SK-N-MC (cell line): ENCODE measurements around the gene SMG1.
"Not testable (repeated sequence)": the region's sequence is repeated elsewhere in the genome, so short reads cannot be mapped to it uniquely, and the experiment has no call there.

ENCODE experiments used
- DNase-seq: peaks from one replicate; pipeline ENCODE4 v3.0.0-alpha.2; 2011; ENCODE audit warnings: low read depth, low spot score
- H3K27ac ChIP-seq: fragments of 200-600 bp; sonication (generic); 2 replicates; pipeline ENCODE4 v1.5.1; 2016; ENCODE audit warnings: mixed run types
- H3K36me3 ChIP-seq: fragments of 200-600 bp; sonication (generic); 2 replicates; pipeline ENCODE4 v1.6.1; 2017; ENCODE audit warnings: antibody characterized with exemption, low read length, mixed read lengths; ENCODE audit not compliant: insufficient read depth
- H3K4me3 ChIP-seq: fragments of 200-600 bp; sonication (generic); 2 replicates; pipeline ENCODE4 v1.5.1; 2016
- H3K9ac ChIP-seq: fragments of 200-600 bp; sonication (generic); 2 replicates; pipeline ENCODE4 v1.8.0; 2017; ENCODE audit warnings: mixed run types, mixed read lengths; ENCODE audit not compliant: insufficient read length
- H3K9me3 ChIP-seq: fragments of 200-600 bp; sonication (generic); 2 replicates; pipeline ENCODE4 v1.6.1; 2017; ENCODE audit warnings: low read depth, mild to moderate bottlenecking, antibody characterized with exemption, low read length, moderate library complexity, mixed read lengths
- EZH2 ChIP-seq: fragments of 200-600 bp; sonication (generic); IDR thresholded peaks from one replicate; pipeline ENCODE4 v1.6.1; 2017; ENCODE audit warnings: antibody characterized with exemption
- FOXP2 ChIP-seq: optimal IDR thresholded peaks from 2 replicates; pipeline ENCODE3; 2011; ENCODE audit warnings: mild to moderate bottlenecking, moderate library complexity; ENCODE audit not compliant: insufficient read depth; ENCODE audit errors: extremely low read length, control extremely low read depth
- POLR2AphosphoS5 ChIP-seq: IDR thresholded peaks from 2 replicates; pipeline ENCODE4 v1.6.1; 2012; ENCODE audit warnings: mild to moderate bottlenecking, low read depth, low read length, borderline replicate concordance

Gene SMG1

GRCh38 chr16:18789850-18790706, 136.1 kb downstream of the SMG1 start, which contains the start of gene RPS15A:
Gene RPS15A, minus strand, starts transcription at chr16:18790334. Its CDS starts 1,221 bp downstream, at chr16:18789113.
- TF ChIP-seq EZH2 (no peak), POLR2AphosphoS5 (peak; percentile 98)
- peak within 1 kb of the TSS; percentile 94 for H3K27ac ChIP-seq
- peak within 1 kb of the TSS; percentile 100 for H3K9ac ChIP-seq
- no peaks in the 10 kb centered on the region for H3K9me3 ChIP-seq
- H3K4me3 ChIP-seq, result peak within 1 kb of the TSS; percentile 99
- peak; percentile 87 for DNase-seq
- H3K36me3 ChIP-seq, result peaks cover 87% of the 10 kb centered on the region

- Histone ChIP-seq H3K36me3 (peaks cover 87% of the 10 kb centered on the region), H3K9ac (peak overlapping the region; percentile 100), H3K27ac (peak overlapping the region; percentile 94), H3K9me3 (no peaks in the 10 kb centered on the region), H3K4me3 (peak overlapping the region; percentile 99)
- DNase-seq, result no peak
- no peak for TF ChIP-seq POLR2AphosphoS5
- no peak for TF ChIP-seq EZH2
- no peak for TF ChIP-seq FOXP2
Observed at GRCh38 chr16:18789515-18789849, 136.7 kb downstream of the SMG1 start.

- H3K9me3 ChIP-seq, result no peaks in the 10 kb centered on the region
- peak overlapping the region; percentile 94 for H3K27ac ChIP-seq
- peak overlapping the region; percentile 100 for H3K9ac ChIP-seq
- peak overlapping the region; percentile 99 for H3K4me3 ChIP-seq
- TF ChIP-seq FOXP2, result no peak
- TF ChIP-seq POLR2AphosphoS5, result no peak
- TF ChIP-seq EZH2, result no peak
- H3K36me3 ChIP-seq, result peaks cover 87% of the 10 kb centered on the region
- DNase-seq, result no peak
Observed at GRCh38 chr16:18788828-18789514, 137.2 kb downstream of the SMG1 start.

- Histone ChIP-seq H3K27ac (no peak overlapping the region), H3K36me3 (peaks cover 75% of the 10 kb centered on the region), H3K9me3 (no peaks in the 10 kb centered on the region), H3K9ac (no peak overlapping the region), H3K4me3 (no peak overlapping the region; the same call in 1 of the 2 replicates)
- TF ChIP-seq FOXP2 (no peak), EZH2 (no peak), POLR2AphosphoS5 (no peak)
- no peak for DNase-seq
Observed at GRCh38 chr16:18784917-18785623, 141.1 kb downstream of the SMG1 start.

- no peak for TF ChIP-seq EZH2
- no peak for TF ChIP-seq FOXP2
- no peak for TF ChIP-seq POLR2AphosphoS5
- peak overlapping the region; percentile 52 for H3K27ac ChIP-seq
- H3K36me3 ChIP-seq, result peaks cover 64% of the 10 kb centered on the region
- no peak overlapping the region for H3K9ac ChIP-seq
- no peaks in the 10 kb centered on the region for H3K9me3 ChIP-seq
- DNase-seq, result no peak
- H3K4me3 ChIP-seq, result no peak overlapping the region
Observed at GRCh38 chr16:18783430-18784341, 142.5 kb downstream of the SMG1 start.

GRCh38 chr16:18782697-18783429, 143.3 kb downstream of the SMG1 start:
- DNase-seq, result no peak
- no peak overlapping the region for H3K9ac ChIP-seq
- H3K36me3 ChIP-seq, result peaks cover 56% of the 10 kb centered on the region
- peak overlapping the region; percentile 52 for H3K27ac ChIP-seq
- H3K4me3 ChIP-seq, result no peak overlapping the region
- no peaks in the 10 kb centered on the region for H3K9me3 ChIP-seq
- no peak for TF ChIP-seq POLR2AphosphoS5
- TF ChIP-seq EZH2, result no peak
- TF ChIP-seq FOXP2, result no peak

GRCh38 chr16:18781232-18781631, 145.0 kb downstream of the SMG1 start:
- H3K27ac ChIP-seq, DNase-seq, H3K9ac ChIP-seq, H3K9me3 ChIP-seq, H3K4me3 ChIP-seq: not testable (repeated sequence)
- peaks cover 39% of the 10 kb centered on the region for H3K36me3 ChIP-seq

- not testable (repeated sequence) for DNase-seq, H3K9ac ChIP-seq, H3K9me3 ChIP-seq, H3K4me3 ChIP-seq, H3K27ac ChIP-seq
- peaks cover 33% of the 10 kb centered on the region for H3K36me3 ChIP-seq
Observed at GRCh38 chr16:18780460-18781026, 145.7 kb downstream of the SMG1 start.

- DNase-seq, H3K9me3 ChIP-seq, H3K4me3 ChIP-seq, H3K27ac ChIP-seq, H3K36me3 ChIP-seq, H3K9ac ChIP-seq: not testable (repeated sequence)
Observed at GRCh38 chr16:18777664-18778063, 148.5 kb downstream of the SMG1 start.

GRCh38 chr16:18776334-18776733, 149.9 kb downstream of the SMG1 start:
- not testable (repeated sequence) for H3K4me3 ChIP-seq, H3K27ac ChIP-seq, H3K36me3 ChIP-seq, H3K9me3 ChIP-seq, DNase-seq, H3K9ac ChIP-seq

GRCh38 chr16:18774651-18775050, 151.6 kb downstream of the SMG1 start:
- not testable (repeated sequence) for H3K27ac ChIP-seq, DNase-seq, H3K9me3 ChIP-seq, H3K36me3 ChIP-seq, H3K4me3 ChIP-seq, H3K9ac ChIP-seq
